Glomerular endothelial cell (primary cell): ENCODE measurements around the gene PLAC8L1. TPM values are rescaled to one million over a fixed set of nuclear protein-coding genes. Genes with fewer than 3 reads are reported as not detected.
"Not testable (repeated sequence)": the region's sequence is repeated elsewhere in the genome, so short reads cannot be mapped to it uniquely, and the experiment has no call there.

Source experiments
- DNase-seq: peaks from one replicate; pipeline ENCODE4 v3.0.0-alpha.2; 2011; ENCODE audit warnings: low read depth, low spot score; ENCODE audit errors: extremely low read depth
- total RNA-seq: library from RNA; depleted of rRNA; stranded (reverse); fragments of >200 nt; gene quantifications from 2 replicates; pipeline ENCODE4 v1.2.3, GENCODE V29; 2015

The PLAC8L1 gene
- not detected in 2 replicates for total RNA-seq

- no peak for DNase-seq
These were observed at the start of gene PLAC8L1 for GRCh38 chr5:146105477-146105876. TSS of gene PLAC8L1 (minus strand) at chr5:146105577. CDS start at chr5:146104311, 1,266 bp downstream.

GRCh38 chr5:146151970-146152369, 46.6 kb upstream of the PLAC8L1 start:
- no peak for DNase-seq

DNA sequence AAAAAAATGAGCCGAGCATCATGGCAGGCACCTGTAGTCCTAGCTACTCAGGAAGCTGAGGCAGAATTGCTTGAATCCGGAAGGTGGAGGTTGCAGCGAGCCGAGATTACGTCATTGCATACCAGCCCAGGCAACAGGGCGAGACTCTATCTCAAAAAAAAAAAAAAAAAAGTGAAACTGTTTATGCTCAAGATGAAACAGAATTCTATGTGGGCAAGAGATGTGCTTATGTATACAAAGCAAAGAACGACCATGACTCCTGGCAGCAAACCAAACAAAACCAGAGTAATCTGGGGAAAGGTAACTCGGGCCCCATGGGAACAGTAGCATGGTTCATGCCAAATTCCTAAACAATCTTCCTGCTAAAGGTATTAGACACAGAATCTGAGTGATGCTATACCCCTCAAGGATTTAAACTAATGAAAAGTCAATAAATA, 32.6 kb upstream of the PLAC8L1 start:
- DNase-seq: no peak

DNA sequence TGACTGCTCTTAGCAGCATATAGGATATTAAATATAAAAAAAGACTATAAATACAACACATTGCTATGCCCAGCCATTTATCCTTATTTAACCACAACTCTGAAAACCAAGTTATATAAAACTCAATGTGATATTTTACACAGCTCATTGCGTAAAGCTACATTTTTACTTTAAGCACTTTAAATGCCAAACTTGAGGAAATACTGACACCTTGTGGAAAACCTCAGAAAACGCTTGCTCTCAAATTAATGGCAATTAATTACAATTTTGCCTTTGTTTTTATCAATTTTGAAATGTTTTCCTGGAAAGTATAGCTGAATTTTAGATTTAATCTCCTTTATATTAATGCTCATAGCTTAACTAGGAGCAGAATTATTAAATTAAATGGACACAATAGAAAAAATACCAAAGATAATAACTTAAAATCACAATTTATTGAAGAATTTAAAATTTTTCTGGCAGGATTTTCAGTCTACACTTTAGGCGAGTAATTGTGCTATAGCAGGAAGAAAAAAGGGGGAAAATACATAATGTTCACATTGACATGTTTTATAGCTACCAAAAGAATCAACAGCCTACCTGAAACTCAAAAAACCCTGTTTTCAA, 25.2 kb upstream of the PLAC8L1 start:
- DNase-seq: peak; percentile 18

DNA sequence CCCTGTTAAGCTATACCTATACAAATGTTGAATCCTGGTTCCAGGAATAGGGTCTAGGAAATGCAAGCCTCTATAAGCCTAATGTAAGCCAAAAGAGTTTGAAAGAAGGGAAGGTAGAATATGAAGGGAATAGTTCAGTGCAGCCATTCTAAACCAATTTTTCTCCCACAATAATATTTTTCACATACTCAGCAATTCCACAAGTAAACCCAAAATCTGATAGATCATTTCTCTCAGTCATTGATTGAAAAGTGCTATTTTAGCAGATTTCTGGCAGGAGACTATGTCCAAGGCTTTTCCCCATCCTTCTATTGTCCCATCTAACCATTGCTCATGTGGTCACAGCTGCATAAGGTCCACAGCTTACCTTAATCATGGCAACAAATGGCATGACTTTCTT, 20.7 kb upstream of the PLAC8L1 start:
- DNase-seq: no peak

DNA sequence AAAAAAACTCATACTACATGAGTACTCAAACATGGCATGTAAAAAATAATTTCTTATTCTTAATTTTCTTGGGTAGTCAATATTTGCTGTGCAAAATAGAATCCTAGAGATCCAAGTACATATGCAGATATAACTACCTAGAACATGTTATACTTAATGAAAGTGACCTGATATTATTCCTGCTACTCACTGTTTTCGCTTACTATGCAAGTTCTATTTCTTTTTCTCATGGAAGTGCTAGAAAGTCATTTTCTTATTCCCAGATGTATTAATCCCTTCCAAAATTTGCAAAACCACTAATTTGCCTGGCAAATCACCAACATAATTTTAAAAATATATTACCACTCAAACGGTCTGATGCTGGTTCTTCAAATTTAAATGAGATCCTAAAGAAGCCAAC, 19.2 kb upstream of the PLAC8L1 start:
- DNase-seq: no peak

DNA sequence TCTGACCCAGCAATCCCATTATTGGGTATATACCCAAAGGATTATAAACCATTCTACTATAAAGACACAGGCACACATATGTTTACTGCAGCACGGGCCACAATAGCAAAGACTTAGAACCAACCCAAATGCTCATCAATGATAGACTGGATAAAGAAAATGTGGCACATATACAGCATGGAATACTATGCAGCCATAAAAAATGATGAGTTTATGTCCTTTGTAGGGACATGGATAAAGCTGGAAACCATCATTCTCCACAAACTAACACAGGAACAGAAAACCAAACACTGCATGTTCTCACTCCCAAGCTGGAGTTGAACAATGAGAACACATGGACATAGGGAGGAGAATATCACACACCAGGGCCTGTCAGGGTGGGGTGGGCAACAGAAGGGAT, 16.1 kb upstream of the PLAC8L1 start:
- DNase-seq: not testable (repeated sequence)

- DNase-seq: no peak
These were observed 12.9 kb upstream of the PLAC8L1 start for GRCh38 chr5:146118322-146118721.

- DNase-seq: not testable (repeated sequence)
These were observed 11.8 kb upstream of the PLAC8L1 start for GRCh38 chr5:146117216-146117615.

- DNase-seq: no peak
These were observed 11.0 kb upstream of the PLAC8L1 start for GRCh38 chr5:146116361-146116760.

DNA sequence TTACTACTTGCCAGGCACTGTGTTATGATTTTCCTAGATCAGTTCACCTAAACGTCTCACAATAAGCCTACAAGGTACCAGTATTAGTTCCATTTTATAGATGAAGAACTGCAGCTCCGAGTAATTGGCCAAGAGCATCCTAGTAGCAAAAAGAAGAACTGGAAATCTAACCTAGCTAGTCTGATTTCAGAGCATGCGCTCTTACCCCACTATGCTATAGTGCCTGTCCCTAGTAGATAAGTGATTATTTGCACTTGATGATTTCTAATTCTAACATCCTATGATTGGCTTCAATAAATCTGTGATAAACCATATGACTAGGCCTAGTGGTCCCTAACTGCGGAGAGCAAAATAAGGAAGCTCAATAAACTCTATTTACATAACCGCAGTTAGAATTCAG, 7.1 kb upstream of the PLAC8L1 start:
- DNase-seq: no peak

DNA sequence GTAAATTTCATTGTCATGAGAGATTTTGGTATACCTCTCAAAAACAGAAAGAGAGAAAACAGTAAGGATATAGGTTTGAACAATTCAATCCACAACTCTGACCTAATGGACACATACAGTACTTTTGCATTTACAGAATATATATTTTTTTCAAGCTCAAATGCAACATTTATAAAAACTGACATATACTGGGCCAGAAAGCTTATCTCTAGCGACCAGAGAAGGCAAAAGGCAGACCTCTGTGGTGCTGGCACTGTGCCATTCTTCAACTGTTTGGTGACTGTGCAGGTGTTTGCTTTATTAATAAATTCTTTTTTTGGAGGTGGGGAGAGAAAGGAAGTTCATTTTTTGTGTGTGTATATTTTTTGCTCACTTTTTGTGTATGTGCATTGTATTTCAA, 6.0 kb upstream of the PLAC8L1 start:
- no peak for DNase-seq

GRCh38 chr5:146109379-146109778, 4.0 kb upstream of the PLAC8L1 start:
- no peak for DNase-seq

DNA sequence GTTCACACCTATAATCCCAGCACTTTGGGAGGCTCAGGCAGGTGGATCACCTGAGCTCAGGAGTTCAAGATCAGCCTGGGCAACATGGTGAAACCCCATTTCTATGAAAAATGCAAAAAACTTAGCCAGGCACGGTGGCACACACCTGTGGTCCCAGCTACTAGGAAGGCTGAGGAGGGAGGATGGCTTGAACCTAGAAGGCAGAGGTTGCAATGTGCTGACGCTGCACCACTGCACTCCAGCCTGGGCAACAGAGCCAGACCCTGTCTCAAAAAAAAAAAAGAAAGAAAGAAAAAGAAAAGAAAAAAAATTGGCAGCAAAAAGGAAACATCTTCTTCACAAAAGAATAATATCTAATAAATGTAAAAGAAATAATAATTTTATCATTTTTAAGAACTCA, 3.5 kb upstream of the PLAC8L1 start:
- DNase-seq: not testable (repeated sequence)

GRCh38 chr5:146107901-146108300, 2.5 kb upstream of the PLAC8L1 start:
- no peak for DNase-seq

GRCh38 chr5:146103594-146103993, 1.8 kb downstream of the PLAC8L1 start:
- no peak for DNase-seq

GRCh38 chr5:146101646-146102045, 3.7 kb downstream of the PLAC8L1 start:
- DNase-seq: no peak

GRCh38 chr5:146098047-146098446, 7.3 kb downstream of the PLAC8L1 start:
- no peak for DNase-seq

GRCh38 chr5:146091881-146092280, 13.5 kb downstream of the PLAC8L1 start:
- DNase-seq: no peak

DNA sequence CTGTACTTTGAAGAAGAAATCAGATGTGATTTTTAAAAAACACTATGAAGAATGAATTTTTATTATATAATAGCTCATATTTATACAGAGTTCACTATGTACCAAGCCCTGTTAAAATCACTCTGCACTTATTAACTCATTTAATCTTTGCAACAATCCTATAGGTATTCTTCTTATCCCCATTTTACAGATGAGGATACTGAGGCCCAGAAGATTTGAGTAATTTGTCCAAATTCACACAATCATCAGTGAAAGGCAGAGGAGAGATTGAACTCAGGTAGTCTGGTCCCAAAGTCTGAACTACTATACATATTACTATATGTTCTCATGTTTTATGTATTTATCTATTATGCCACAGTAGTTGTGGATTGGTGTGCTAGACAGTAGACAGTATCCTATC, 16.1 kb downstream of the PLAC8L1 start:
- no peak for DNase-seq

DNA sequence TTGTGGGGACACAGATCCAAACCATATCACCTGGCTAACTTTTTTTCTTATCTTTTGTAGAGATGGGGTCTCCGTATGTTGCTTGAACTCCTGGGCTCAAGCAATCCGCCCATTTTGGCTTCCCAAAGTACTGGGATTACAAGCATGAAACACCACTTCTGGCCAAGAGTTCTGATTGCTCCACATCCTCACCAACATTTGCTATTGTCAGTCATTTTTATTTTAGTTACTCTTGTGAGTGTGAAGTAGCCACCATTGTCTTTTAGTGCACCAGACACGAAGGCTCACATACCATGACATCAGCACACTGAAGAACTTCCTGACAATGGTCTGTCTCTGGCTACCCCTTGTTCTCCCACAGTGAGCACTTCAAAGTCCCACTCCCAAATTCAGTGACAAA, 17.3 kb downstream of the PLAC8L1 start:
- DNase-seq: no peak

GRCh38 chr5:146084376-146084775, 21.0 kb downstream of the PLAC8L1 start:
- no peak for DNase-seq

- no peak for DNase-seq
These were observed 22.6 kb downstream of the PLAC8L1 start for GRCh38 chr5:146082798-146083197.
